Activated CD8-positive, alpha-beta memory T cell treated with anti-CD3 and anti-CD28 coated beads, Interleukin-2, amount 50 U/mL, for 48 hours (primary cell): ENCODE data around the gene ZNF274.
"Not testable (repeated sequence)": the region's sequence is repeated elsewhere in the genome, so short reads cannot be mapped to it uniquely, and the experiment has no call there.

ENCODE experiments used
- DNase-seq: peaks from one replicate; pipeline ENCODE4 v3.0.0-alpha.2; 2020

Gene ZNF274

DNA sequence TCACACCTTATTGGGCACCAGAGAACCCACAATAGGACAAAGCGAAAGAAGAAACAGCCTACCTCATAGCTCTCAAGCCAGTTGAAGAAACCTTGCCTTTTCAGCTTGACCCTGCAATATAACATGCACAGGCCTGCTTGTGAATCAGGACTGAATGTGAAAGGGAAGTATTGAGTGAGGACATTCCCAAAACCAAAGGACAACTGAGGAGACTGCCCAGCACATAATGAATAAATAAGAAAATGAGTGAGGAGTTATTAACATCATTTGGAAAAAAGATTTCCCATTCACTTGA, 30.2 kb downstream of the ZNF274 start:
- DNase-seq, result no peak

DNA sequence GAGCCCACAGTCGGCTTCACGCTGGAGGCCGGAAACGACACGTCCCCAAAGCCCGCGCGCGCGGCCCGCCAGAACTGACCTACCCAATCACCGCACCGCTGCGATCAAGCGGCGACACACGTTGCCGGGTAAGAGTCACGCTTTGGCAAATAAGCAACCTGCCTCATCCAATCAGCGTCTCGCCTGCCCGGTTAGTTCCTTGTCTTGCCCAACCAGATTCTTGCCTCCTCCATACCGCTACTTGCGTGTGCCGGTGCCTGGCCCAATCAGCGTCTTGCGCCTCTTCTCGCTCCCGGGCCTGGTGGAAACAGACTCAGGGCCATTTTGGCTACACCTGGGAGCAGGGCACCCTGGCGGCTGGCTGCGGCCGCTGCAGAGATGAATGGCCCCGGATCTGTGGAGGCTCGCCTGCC, 34.2 kb downstream of the ZNF274 start:
- DNase-seq, result no peak

DNA sequence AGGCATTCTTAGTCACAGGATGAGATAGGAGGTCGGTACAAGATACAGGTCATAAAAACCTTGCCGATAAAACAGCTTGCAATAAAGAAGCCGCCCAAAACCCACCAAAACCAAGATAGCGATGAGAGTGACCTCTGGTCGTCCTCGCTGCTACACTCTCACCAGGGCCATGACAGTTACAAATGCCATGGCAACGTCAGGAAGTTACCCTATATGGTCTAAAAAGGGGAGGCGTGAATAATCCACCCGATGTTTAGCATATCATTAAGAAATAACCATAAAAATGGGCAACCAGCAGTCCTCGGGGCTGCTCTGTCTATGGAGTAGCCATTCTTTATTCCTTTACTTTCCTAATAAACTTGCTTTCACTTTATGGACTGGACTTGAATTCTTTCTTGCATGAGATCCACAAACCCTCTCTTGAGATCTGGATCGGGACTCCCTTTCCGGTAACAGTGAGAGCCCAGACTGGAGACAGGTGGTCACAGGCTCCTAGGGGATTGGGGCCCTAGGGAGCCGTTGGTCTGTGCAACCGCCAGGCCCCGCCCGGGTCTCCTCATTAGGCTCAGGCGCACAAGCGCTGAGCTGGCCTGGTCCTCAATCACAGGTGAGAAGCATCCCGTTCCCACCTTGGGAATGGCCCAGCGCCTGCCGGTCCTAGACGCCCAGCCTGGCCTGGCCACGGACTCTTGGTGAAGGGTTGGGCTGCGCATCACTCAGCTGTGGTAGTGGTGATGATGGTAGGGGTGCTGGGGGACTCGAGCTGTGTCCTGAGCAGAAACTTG, 34.9 kb downstream of the ZNF274 start:
- DNase-seq, result no peak

- DNase-seq, result peak; percentile 59
Observed at GRCh38 chr19:58218899-58219298, 36.0 kb downstream of the ZNF274 start.

DNA sequence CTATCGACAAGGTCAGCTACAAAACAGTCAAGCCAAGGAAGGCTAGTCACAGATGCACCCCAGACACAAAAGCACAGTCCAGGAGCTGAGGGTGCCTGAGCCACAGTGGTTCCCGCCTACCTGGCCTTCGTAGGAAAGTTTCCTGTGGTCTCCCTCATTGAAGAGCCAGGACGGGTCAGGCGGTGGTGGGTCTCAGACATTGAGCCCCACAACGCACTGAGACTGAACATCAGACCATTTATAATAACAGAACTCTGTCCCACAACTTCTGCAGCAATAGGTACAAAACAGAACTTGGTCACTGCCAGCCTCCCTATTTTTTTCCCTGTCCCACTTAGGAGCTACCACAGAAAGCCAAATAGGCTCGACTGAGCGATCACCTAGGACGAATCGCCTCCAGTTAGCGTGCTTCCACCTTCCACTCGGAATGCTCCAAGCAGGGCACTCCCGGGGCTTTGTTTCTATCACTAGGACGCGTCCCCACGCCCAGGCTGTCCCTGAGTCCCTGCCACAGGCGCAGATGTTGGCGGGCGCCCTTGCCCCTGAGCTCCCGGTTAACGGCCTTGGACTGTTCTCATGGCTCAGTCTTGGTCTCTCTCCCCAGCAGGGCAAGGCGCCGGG, 45.2 kb downstream of the ZNF274 start:
- no peak for DNase-seq

GRCh38 chr19:58228585-58229254, 45.9 kb downstream of the ZNF274 start, which contains the start of gene ZNF544:
TSS of gene ZNF544 (plus strand) at chr19:58228914. CDS start at chr19:58244024, 15,110 bp downstream.
- DNase-seq, result peak; percentile 87

GRCh38 chr19:58229255-58229639, 46.4 kb downstream of the ZNF274 start:
- peak; percentile 59 for DNase-seq

- DNase-seq, result no peak
Observed at GRCh38 chr19:58237324-58237723, 54.5 kb downstream of the ZNF274 start.

- no peak for DNase-seq
Observed at GRCh38 chr19:58243351-58243750, 60.5 kb downstream of the ZNF274 start.

DNA sequence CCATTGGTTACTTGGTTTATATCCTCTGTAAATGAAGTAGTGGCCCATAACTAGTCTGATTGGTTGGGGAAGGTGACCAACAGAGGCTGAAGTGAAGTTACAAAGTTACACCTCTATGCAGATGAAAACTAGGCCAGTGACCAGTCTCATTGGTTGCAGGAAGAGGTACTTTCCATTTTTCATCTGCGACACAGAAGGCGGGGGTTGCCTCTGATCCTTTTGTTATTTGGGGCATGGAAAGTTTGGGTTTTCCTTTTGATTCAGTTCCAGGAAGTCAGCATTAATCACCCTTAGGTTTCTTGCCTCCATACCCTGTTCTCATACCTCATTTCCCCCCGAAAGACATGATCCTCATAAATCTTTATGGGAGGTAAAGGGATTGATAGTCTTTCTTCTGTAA, 66.0 kb downstream of the ZNF274 start:
- no peak for DNase-seq

DNA sequence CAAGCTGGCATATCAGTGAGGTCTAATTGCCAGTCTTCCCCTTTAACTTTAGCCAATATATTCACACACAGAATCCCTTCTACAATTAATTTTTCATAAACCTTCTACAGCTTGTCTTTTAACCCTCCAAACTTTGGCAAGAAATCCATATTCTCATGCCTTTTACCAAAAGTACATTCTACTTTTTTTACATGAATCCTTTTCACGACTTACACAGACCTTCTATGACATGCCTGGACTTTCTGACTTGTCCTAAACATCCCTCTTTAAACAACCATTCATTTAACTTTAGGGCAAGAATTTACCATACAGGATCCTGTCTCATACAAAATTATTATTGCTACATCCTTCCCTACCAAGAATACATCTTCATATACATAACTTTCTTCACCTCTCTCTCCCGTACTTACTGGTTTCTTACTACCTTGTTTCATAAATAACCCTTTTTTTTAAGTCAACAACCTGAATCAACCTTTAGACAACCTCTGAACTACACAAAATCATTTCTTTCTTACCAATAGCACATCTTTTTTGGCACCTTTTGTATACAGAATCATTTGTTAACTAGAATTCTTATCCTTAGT, 69.3 kb downstream of the ZNF274 start:
- no peak for DNase-seq

DNA sequence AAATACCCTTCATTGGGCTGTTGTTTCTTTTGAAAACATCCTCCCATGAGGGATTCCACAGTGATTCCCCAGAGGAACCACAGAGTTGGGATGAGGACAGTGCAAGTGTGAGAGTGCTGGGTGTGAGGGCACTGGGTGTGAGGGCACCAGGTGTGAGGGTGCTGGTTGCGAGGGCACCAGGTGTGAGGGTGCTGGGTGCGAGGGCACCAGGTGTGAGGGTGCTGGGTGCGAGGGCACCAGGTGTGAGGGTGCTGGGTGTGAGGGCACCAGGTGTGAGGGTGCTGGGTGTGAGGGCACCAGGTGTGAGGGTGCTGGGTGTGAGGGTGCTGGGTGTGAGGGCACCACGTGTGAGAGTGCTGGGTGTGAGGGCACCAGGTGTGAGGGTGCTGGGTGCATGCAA, 75.4 kb downstream of the ZNF274 start:
- DNase-seq, result not testable (repeated sequence)

GRCh38 chr19:58261600-58261967, 78.7 kb downstream of the ZNF274 start:
- no peak for DNase-seq

DNA sequence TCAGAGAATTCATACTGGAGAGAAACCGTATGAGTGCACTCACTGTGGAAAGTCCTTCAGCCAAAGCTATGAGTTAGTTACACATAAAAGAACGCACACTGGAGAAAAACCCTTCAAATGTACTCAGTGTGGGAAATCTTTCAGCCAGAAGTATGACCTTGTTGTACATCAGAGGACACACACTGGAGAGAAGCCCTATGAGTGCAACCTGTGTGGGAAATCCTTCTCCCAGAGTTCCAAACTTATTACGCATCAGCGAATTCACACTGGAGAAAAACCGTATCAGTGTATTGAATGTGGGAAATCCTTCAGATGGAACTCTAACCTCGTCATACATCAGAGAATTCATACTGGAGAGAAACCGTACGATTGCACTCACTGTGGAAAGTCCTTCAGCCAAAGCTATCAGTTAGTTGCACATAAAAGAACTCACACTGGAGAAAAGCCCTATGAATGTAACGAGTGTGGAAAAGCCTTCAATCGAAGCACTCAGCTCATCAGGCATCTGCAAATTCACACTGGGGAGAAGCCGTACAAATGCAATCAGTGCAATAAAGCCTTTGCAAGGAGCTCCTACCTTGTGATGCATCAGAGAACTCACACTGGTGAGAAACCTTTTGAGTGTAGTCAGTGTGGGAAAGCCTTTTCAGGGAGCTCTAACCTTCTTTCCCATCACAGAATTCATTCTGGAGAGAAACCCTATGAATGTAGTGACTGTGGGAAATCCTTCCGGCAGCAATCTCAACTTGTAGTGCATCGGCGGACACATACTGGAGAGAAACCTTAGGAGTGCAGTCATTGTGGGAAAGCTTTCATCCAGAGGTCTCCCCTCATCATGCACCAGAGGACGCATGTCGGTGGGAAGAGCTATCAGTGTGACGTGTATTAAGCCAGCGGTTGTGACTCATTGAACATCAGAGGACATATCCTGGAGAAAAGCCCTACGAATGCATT, 79.4 kb downstream of the ZNF274 start:
- no peak for DNase-seq

- no peak for DNase-seq
Observed at GRCh38 chr19:58262922-58263296, 80.0 kb downstream of the ZNF274 start.
